ENCODE measurements around the gene MT2A. TPM values are rescaled to one million over a fixed set of nuclear protein-coding genes. Genes with fewer than 3 reads are reported as not detected.

The MT2A gene
- total RNA-seq, 8 experiments from 2014 or later, result 4.5 to 313 (median 43.5) TPM

DNA sequence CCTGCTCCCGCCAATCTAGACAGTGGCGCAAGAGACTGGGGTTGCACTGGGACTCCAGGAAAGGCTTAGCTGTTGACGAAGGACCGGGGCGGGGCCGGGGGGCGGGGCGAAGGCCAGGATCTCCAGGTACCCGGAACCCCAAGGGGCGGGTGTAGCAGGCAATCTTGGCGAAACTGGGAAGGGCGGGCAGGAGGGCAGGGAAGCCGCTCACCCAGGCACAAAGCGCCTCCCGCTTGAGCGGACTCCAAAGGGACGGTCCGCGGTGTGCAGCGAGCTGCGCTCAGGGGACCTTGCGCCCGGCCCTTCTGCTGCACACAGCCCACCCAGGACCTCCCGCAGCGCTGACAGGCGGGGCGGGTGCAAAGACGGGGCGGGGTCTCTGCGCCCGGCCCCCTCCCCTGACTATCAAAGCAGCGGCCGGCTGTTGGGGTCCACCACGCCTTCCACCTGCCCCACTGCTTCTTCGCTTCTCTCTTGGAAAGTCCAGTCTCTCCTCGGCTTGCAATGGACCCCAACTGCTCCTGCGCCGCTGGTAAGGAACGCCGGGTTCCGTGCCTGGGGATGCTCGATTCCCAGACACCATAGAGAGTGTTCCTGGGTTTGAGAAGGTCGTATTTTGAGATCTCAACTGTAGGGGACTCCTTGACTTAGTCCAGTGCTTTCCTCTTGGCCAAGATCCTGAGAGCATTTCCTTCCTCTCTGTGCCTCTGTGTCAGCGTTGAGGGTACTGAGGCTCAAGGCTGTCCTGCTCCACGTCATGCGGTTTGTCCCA is 49.4 kb downstream of the MT2A start, which contains the start of gene MT1F:
MT1F (plus strand) TSS at position 405 of the 772 bp plus-strand sequence; CDS start at position 505, 100 bp downstream.
- H3K4me1 ChIP-seq (replicated peaks in 1 of 2), result peaks cover 8 to 16% of the 10 kb centered on the region in 2 donors
- ATAC-seq (replicated peaks in 6 of 8), result peak; percentile 38 to 91 (median 88)
- whole genome bisulfite sequencing, 10 experiments, result 0 to 20% (median 0%) methylated on average over 1 to 3 of the region's 46 CpGs; no CpG with 5 or more reads in 4 of the 10 experiments
- H3K27ac ChIP-seq, result no peak within 1 kb of the TSS
- peak within 1 kb of the TSS; percentile 27 to 36 (median 33) for H3K4me3 ChIP-seq
- in situ Hi-C loops (cut with MboI; ENCODE audit: low pct_unique_long_range_greater_than_20kb in 2 of 9, low sequenced_read_pairs in 9 of 9, unreplicated experiment in 9 of 9), result no loop called here

DNA sequence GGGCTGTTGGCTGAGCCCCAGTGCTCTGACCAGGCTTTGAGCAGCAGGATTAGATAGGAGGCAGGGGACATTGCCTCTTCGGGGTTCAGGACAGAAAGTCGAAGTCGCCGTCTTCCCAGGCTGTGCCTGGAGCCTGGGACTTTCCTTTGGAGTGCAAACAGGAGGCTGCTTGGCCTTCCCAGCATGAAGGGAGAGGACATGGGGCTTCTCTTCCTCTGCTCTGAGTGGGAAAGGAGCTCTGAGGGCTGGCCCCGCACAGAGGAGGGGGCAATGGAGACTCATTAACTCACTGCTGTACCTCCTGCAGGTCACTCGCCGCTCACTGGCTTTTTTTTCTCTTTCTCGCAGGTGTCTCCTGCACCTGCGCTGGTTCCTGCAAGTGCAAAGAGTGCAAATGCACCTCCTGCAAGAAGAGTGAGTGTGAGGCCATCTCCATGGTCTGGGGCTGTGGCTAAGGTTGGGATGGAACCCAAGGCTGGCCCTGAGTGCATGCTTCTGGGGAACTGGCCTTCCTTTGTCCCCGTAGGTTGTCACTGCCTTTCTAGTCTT is 50.0 kb downstream of the MT2A start:
- H3K4me3 ChIP-seq, result peak overlapping the region; percentile 27 to 36 (median 33)
- WGBS, 10 experiments, result 13 to 49% (median 20%) methylated on average over 2 to 8 of the region's 10 CpGs; no CpG with 5 or more reads in 4 of the 10 experiments
- in situ Hi-C loops (cut with MboI; ENCODE audit: low pct_unique_long_range_greater_than_20kb in 2 of 9, low sequenced_read_pairs in 9 of 9, unreplicated experiment in 9 of 9), result no loop called here
- H3K27ac ChIP-seq, result no peak overlapping the region
- no peak for ATAC-seq (replicated peaks in 6 of 8)
- H3K4me1 ChIP-seq (replicated peaks in 1 of 2), result peaks cover 8 to 17% of the 10 kb centered on the region in 2 donors

Other genes with a start within 250 kb of the MT2A start
- gene AMFR, start 183.0 kb upstream of the MT2A start, total RNA-seq, result 100 to 1,000 TPM in 1 of 8 experiments, 10 to 100 TPM in 7; 49.1 to 165 (median 60.1) TPM
- gene NUDT21, start 157.3 kb upstream of the MT2A start, total RNA-seq, result 100 to 1,000 TPM in 4 of 8 experiments, 10 to 100 TPM in 4; 32.7 to 149 (median 109) TPM
- gene OGFOD1, start 157.0 kb upstream of the MT2A start, total RNA-seq, result 10 to 100 TPM; 20.9 to 59.0 (median 33.8) TPM
- gene BBS2, start 88.6 kb upstream of the MT2A start, total RNA-seq, result 100 to 1,000 TPM in 1 of 8 experiments, 10 to 100 TPM in 7; 31.8 to 107 (median 45.7) TPM
- not detected for gene MT4, start 43.5 kb upstream of the MT2A start, total RNA-seq
- gene MT3, start 19.1 kb upstream of the MT2A start, total RNA-seq, result 10 to 100 TPM in 2 of 8 experiments, 1 to 10 TPM in 3, not detected in 3; 1.9 to 16.9 (median 8.7) TPM
- gene MT1E, start 17.2 kb downstream of the MT2A start, total RNA-seq, result 10 to 100 TPM in 3 of 8 experiments, 1 to 10 TPM in 5; 1.1 to 96.8 (median 4.4) TPM
- 1 to 10 TPM in 1 of 8 experiments, under 1 TPM in 3, not detected in 4; 0.25 to 1.5 (median 0.46) TPM for gene MT1M, start 24.1 kb downstream of the MT2A start, total RNA-seq
- gene MT1A, start 30.1 kb downstream of the MT2A start, total RNA-seq, result 1 to 10 TPM in 1 of 8 experiments, not detected in 7; 3.0 TPM
- not detected for gene MT1B, start 43.3 kb downstream of the MT2A start, total RNA-seq
- 100 to 1,000 TPM in 1 of 8 experiments, 10 to 100 TPM in 3, 1 to 10 TPM in 3, not detected in 1; 1.8 to 156 (median 11.3) TPM for gene MT1F, start 49.4 kb downstream of the MT2A start, total RNA-seq
- gene MT1G, start 59.5 kb downstream of the MT2A start, total RNA-seq, result 100 to 1,000 TPM in 1 of 8 experiments, 1 to 10 TPM in 6, under 1 TPM in 1; 0.54 to 432 (median 3.5) TPM
- gene MT1H, start 61.2 kb downstream of the MT2A start, total RNA-seq, result 1 to 10 TPM in 1 of 8 experiments, under 1 TPM in 1, not detected in 6; 0.66 to 9.9 TPM
- 1,000 to 10,000 TPM in 1 of 8 experiments, 10 to 100 TPM in 7; 21.9 to 1,765 (median 42.9) TPM for gene MT1X, start 73.9 kb downstream of the MT2A start, total RNA-seq
- gene NUP93, start 121.5 kb downstream of the MT2A start, total RNA-seq, result 100 to 1,000 TPM in 2 of 8 experiments, 10 to 100 TPM in 6; 48.6 to 123 (median 95.5) TPM